ENCODE measurements around the gene TEX261.
"Not testable (repeated sequence)": the region's sequence is repeated elsewhere in the genome, so short reads cannot be mapped to it uniquely, and the experiment has no call there.

- TF ChIP-seq MYC (IDR thresholded peaks at IDR 0.05; ENCODE audit: low read depth, low read length); CTCF (IDR thresholded peaks at IDR 0.05; ENCODE audit: extremely low read depth in 1 of 2, insufficient read depth in 1 of 2, low read depth in 1 of 2, low read length in 2 of 2); FOS (IDR thresholded peaks at IDR 0.05; ENCODE audit: borderline replicate concordance, insufficient read depth, low read length): not testable (repeated sequence)
Measured at GRCh38 chr2:71019989-71020388, 25.3 kb upstream of the TEX261 start.

All from endothelial cell of umbilical vein (primary cell).